ENCODE results near the gene BRD7. TPM values are rescaled to one million over a fixed set of nuclear protein-coding genes. Genes with fewer than 3 reads are reported as not detected.

Gene BRD7
- total and polyA plus RNA-seq, 2 of the 13 experiments (the other 11 are each of a cell fraction or from before 2014, with no cell fraction given), result 82.3 to 149 TPM

DNA sequence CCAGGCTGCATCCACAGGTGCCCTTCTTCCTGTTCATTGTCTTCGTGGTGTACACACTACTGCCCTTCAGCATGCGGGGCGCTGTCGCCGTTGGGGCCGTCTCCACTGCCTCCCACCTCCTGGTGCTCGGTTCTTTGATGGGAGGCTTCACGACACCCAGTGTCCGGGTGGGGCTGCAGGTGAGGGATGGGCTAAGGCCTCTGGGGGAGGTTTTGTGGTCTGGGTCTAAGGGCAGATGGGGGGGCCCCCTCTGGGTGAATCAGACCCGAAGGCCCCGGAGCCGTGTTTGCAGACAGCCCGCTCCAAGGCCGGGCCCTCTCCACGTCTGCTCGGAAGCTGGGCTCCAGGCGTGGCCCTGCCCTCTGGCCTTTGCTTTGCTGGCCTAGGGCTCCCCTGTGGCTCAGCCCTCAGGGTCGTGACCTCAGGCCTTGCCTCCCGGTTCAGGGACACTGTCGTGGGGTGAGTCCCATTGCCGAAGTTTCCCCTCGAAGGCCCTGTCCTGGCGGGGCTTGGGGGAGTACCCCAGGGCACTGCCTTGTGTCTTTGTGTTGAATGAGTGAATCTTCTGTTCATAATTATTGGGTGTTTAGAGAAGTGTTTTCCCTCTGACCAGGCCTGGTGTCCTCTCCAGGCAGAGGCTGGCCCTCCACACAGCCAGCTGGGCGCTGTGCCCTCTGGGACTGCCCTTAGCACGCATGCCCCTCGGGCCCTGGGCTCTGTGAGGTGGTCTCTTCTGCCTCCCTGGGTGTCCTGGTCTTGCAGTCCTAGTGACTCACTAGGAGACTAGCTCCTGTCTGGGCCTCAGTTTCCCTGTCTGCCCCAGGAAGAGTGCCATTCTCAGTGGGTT, 76.8 kb downstream of the BRD7 start (continued):
- TF ChIP-seq ZNF710 (CRISPR knock-in tag; IDR thresholded peaks at IDR 0.05; ENCODE audit: borderline replicate concordance) (peak; percentile 68; the same call in 1 of the 2 replicates), NFE2L1 (CRISPR knock-in tag; IDR thresholded peaks at IDR 0.05; ENCODE audit: borderline replicate concordance) (no peak), ZBTB38 (CRISPR knock-in tag; IDR thresholded peaks at IDR 0.05) (no peak), ZBTB4 (CRISPR knock-in tag; IDR thresholded peaks at IDR 0.05; ENCODE audit: borderline replicate concordance) (peak; percentile 54; the same call in 1 of the 2 replicates), TEAD3 (CRISPR knock-in tag; optimal IDR thresholded peaks at IDR 0.05; ENCODE audit: borderline replicate concordance) (no peak), U2AF2 (IDR thresholded peaks at IDR 0.05; ENCODE audit: low read depth, low read length) (no peak), RXRB (CRISPR knock-in tag; IDR thresholded peaks at IDR 0.05; ENCODE audit: borderline replicate concordance) (peak; percentile 85), ADNP (CRISPR knock-in tag; IDR thresholded peaks at IDR 0.05) (no peak), HIC2 (CRISPR knock-in tag; IDR thresholded peaks at IDR 0.05; ENCODE audit: low read depth) (peak; percentile 87), ZNF761 (CRISPR knock-in tag; conservative IDR thresholded peaks at IDR 0.05) (no peak), ZBTB26 (CRISPR knock-in tag; IDR thresholded peaks at IDR 0.05; ENCODE audit: borderline replicate concordance) (peak; percentile 55), ZNF567 (CRISPR knock-in tag; IDR thresholded peaks at IDR 0.05; ENCODE audit: borderline replicate concordance) (no peak), TFAP4 (IDR thresholded peaks at IDR 0.05; ENCODE audit: borderline replicate concordance, low read depth) (peak; percentile 57; the same call in 1 of the 2 replicates), ZNF263 (CRISPR knock-in tag; IDR thresholded peaks at IDR 0.05) (peak; percentile 62; the same call in 1 of the 2 replicates)
- TF ChIP-seq, protein P1, sequence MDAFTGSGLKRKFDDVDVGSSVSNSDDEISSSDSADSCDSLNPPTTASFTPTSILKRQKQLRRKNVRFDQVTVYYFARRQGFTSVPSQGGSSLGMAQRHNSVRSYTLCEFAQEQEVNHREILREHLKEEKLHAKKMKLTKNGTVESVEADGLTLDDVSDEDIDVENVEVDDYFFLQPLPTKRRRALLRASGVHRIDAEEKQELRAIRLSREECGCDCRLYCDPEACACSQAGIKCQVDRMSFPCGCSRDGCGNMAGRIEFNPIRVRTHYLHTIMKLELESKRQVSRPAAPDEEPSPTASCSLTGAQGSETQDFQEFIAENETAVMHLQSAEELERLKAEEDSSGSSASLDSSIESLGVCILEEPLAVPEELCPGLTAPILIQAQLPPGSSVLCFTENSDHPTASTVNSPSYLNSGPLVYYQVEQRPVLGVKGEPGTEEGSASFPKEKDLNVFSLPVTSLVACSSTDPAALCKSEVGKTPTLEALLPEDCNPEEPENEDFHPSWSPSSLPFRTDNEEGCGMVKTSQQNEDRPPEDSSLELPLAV (CRISPR knock-in tag; conservative IDR thresholded peaks at IDR 0.05; ENCODE audit: low read depth), result no peak

All from HepG2 (cell line).